ENCODE measurements around the gene LDLRAD2.

DNA sequence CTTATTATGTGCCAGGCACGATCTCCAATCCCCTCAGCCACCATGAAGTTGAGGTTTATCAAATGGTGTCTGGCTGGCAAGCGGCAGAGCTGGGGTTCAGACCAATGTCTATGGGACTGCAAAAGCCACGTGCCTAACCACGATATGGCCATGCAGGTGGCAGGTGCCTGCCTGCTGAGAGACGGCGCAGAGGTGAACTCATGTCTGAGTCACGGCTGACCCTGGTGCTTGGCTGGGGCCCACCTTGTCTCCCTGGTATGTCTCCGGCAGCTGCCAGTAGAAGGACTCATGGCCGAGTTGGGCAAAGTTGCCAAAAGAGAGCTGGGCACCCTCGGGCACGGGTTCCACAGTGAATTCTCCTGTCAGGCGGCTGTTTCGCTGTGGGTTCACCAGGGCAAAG lies 59.9 kb downstream of the LDLRAD2 start:
- TF ChIP-seq, protein P1, sequence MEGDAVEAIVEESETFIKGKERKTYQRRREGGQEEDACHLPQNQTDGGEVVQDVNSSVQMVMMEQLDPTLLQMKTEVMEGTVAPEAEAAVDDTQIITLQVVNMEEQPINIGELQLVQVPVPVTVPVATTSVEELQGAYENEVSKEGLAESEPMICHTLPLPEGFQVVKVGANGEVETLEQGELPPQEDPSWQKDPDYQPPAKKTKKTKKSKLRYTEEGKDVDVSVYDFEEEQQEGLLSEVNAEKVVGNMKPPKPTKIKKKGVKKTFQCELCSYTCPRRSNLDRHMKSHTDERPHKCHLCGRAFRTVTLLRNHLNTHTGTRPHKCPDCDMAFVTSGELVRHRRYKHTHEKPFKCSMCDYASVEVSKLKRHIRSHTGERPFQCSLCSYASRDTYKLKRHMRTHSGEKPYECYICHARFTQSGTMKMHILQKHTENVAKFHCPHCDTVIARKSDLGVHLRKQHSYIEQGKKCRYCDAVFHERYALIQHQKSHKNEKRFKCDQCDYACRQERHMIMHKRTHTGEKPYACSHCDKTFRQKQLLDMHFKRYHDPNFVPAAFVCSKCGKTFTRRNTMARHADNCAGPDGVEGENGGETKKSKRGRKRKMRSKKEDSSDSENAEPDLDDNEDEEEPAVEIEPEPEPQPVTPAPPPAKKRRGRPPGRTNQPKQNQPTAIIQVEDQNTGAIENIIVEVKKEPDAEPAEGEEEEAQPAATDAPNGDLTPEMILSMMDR (IDR thresholded peaks at IDR 0.05; ENCODE audit: low read depth, low read length, missing input control): no peak
- no peak for TF ChIP-seq RAD21 (IDR thresholded peaks at IDR 0.05)
- TF ChIP-seq, protein P2, sequence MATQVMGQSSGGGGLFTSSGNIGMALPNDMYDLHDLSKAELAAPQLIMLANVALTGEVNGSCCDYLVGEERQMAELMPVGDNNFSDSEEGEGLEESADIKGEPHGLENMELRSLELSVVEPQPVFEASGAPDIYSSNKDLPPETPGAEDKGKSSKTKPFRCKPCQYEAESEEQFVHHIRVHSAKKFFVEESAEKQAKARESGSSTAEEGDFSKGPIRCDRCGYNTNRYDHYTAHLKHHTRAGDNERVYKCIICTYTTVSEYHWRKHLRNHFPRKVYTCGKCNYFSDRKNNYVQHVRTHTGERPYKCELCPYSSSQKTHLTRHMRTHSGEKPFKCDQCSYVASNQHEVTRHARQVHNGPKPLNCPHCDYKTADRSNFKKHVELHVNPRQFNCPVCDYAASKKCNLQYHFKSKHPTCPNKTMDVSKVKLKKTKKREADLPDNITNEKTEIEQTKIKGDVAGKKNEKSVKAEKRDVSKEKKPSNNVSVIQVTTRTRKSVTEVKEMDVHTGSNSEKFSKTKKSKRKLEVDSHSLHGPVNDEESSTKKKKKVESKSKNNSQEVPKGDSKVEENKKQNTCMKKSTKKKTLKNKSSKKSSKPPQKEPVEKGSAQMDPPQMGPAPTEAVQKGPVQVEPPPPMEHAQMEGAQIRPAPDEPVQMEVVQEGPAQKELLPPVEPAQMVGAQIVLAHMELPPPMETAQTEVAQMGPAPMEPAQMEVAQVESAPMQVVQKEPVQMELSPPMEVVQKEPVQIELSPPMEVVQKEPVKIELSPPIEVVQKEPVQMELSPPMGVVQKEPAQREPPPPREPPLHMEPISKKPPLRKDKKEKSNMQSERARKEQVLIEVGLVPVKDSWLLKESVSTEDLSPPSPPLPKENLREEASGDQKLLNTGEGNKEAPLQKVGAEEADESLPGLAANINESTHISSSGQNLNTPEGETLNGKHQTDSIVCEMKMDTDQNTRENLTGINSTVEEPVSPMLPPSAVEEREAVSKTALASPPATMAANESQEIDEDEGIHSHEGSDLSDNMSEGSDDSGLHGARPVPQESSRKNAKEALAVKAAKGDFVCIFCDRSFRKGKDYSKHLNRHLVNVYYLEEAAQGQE (IDR thresholded peaks at IDR 0.05): no peak
- no peak for TF ChIP-seq NR2F2 (IDR thresholded peaks at IDR 0.05)
- no peak for TF ChIP-seq GABPA (IDR thresholded peaks at IDR 0.05 in 1 of 2, conservative IDR thresholded peaks at IDR 0.05 in 1 of 2)
- TF ChIP-seq, protein P3, sequence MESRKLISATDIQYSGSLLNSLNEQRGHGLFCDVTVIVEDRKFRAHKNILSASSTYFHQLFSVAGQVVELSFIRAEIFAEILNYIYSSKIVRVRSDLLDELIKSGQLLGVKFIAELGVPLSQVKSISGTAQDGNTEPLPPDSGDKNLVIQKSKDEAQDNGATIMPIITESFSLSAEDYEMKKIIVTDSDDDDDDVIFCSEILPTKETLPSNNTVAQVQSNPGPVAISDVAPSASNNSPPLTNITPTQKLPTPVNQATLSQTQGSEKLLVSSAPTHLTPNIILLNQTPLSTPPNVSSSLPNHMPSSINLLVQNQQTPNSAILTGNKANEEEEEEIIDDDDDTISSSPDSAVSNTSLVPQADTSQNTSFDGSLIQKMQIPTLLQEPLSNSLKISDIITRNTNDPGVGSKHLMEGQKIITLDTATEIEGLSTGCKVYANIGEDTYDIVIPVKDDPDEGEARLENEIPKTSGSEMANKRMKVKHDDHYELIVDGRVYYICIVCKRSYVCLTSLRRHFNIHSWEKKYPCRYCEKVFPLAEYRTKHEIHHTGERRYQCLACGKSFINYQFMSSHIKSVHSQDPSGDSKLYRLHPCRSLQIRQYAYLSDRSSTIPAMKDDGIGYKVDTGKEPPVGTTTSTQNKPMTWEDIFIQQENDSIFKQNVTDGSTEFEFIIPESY (IDR thresholded peaks at IDR 0.05): no peak
- TF ChIP-seq SP1 (IDR thresholded peaks at IDR 0.05): no peak
- TF ChIP-seq, protein P4, sequence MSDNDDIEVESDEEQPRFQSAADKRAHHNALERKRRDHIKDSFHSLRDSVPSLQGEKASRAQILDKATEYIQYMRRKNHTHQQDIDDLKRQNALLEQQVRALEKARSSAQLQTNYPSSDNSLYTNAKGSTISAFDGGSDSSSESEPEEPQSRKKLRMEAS (IDR thresholded peaks at IDR 0.05): no peak
- TF ChIP-seq FOXA1 (IDR thresholded peaks at IDR 0.05): no peak
- no peak for TF ChIP-seq YY1 (IDR thresholded peaks at IDR 0.05)
